ENCODE data around the gene ZNF684.
"Not testable (repeated sequence)": the region's sequence is repeated elsewhere in the genome, so short reads cannot be mapped to it uniquely, and the experiment has no call there.

Gene ZNF684

GRCh38 chr1:40531381-40532061 lies at the start of gene ZNF684:
Gene ZNF684, plus strand, starts transcription at chr1:40531637. Its CDS starts 1,530 bp downstream, at chr1:40533167.
- peak; percentile 82 for DNase-seq

DNA sequence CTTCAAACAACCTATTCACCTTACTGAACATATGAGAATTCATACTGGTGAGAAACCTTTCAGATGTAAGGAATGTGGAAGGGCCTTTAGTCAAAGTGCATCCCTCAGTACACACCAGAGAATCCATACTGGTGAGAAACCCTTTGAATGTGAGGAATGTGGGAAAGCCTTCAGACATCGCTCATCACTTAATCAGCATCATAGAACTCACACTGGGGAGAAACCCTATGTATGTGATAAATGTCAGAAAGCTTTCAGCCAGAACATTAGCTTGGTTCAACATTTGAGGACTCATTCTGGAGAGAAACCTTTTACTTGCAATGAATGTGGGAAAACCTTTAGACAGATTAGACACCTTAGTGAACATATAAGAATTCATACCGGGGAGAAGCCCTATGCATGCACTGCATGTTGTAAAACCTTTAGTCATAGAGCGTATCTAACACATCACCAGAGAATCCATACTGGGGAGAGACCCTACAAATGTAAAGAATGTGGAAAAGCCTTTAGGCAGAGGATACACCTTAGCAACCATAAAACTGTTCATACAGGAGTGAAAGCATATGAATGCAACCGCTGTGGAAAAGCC lies 36.0 kb upstream of the ZNF684 start:
- DNase-seq, result no peak

DNA sequence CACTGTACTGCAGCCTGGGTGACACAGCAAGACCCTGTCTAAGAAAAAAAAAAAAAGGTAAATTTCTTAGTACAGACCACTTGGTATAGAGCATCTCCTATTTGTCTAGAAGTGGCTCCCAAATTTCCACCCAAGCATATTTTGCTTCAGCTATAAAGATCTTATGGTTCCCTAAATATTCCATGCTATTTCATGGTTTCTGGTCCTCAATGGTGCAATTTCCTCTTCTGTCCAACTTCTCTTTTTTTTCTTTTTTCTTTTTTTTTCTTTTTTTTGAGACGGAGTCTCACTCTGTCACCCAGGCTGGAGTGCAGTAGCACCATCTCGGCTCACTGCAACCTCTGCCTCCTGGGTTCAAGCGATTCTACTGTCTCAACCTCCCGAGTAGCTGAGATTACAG lies 28.8 kb upstream of the ZNF684 start:
- DNase-seq, result not testable (repeated sequence)

- DNase-seq, result no peak
These were observed 23.5 kb upstream of the ZNF684 start for GRCh38 chr1:40507973-40508372.

DNA sequence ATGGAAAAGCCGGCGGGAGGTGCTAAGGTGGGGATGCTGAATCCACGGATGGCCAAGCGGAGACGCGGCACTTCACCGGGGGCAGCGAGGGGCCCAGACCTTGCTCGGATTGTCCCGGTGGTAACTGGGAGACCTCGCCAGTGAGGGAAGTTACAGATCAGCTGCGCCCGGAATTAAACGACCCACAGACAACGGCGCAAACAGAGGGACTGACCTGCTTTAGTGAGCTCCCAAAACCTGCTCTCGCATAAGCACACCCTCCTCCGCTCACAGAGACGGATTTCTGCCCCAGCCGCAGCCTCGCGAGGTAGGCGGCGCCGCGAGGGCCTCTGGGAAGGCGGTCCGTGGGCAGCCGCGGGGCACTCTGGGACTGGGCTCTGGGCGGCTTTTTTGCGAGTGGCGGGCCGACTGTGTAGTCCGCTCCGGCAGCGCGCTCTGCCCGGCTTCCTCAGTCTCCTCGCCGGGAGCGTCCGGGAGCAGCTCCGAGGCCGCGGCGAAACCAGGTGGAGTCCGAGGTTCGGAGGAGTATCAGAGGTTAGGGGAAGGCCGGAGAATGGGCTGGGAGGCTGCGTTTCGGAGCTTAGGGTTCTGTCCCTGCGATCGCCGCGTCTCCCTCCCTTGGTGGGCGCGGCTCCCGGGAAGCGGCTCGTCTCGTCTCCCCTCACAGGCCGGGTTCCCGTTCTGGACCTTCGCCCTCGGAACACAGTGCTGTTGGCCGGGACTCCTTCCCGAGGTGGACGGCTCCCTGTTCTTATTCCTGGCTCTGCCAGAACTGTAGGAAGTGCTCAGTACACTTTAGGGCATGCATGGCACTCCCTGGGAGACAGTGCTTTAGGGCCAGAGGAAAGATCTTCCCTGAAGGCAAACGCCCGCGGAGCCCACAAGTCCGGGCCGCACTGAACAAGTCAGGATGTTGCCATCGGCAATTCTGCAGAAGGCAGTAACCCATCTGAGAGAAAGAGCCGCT lies 22.8 kb upstream of the ZNF684 start, which contains the start of gene EXO5:
EXO5 (plus strand) TSS at position 393 of the 967 bp plus-strand sequence. CDS start 5,778 bp downstream, outside the sequence.
- DNase-seq, result peak; percentile 76

DNA sequence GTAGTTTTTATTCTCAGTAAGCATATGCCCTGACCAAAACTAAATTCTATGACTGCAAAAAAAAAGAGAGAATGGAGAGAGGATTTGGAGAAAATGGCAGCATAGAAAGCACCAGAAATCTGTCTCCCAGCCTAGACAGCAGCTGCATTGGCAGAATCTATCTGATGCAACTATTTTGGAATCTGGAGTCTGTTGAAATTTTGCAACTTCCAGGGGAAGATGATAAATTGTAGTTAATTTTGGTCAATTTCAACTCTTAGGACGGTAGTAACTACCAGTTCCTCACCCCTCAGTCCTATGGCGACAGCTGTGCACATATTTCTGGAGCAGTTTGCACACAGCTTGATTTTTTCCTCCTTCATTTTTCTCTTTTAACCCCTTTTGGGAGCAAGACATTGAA lies 11.9 kb upstream of the ZNF684 start:
- no peak for DNase-seq

DNA sequence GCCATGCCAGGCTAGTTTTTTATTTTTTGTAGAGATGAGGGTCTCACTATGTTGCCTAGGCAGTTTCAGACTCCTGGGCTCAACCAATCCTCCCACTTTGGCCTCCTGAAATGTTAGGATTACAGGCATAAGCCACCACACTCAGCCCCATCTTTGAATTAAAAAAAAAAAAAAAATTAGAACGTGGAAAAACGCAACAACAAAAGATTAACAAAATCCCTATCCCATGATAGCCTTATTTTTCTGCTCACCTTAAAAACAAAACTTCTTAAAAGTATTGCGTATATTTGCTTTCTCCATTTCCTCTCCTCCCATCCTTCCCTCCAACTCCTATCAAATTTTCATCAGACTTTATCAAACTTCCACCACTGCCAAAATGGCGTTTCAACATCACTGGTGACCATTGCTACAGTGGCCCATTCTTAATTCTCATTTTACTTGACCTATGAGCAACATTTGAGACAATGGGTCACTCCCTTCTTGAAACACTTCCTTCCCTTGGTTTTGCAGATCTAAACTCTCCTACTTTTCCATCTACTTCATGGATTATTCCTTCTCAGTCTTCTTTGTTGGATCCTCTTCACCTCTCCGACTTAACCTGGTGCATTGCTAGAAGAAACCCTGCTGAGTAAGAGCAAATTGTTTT lies 579 bp upstream of the ZNF684 start:
- no peak for DNase-seq

DNA sequence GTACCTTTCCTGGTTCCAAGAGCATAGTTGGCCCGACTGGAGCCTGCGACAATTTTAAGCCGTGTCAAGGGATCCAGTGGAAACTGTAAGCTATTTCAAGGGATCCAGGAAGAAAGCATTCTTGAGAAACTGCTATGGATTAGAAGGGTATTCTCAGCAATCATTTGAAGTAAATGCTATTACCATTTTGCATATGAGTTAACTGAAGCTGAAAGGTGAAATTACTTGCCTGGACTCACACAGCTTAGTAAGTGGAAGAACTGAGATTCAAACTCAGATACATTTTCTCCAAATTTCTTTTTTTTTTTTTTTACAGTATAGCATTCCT lies 589 bp downstream of the ZNF684 start:
- no peak for DNase-seq

- DNase-seq, result peak; percentile 15
These were observed 1.5 kb downstream of the ZNF684 start for GRCh38 chr1:40532844-40533424.

- no peak for DNase-seq
These were observed 3.2 kb downstream of the ZNF684 start for GRCh38 chr1:40534589-40534988.

GRCh38 chr1:40535732-40536131 lies 4.3 kb downstream of the ZNF684 start:
- no peak for DNase-seq

GRCh38 chr1:40539338-40539737 lies 7.9 kb downstream of the ZNF684 start:
- DNase-seq, result no peak

DNA sequence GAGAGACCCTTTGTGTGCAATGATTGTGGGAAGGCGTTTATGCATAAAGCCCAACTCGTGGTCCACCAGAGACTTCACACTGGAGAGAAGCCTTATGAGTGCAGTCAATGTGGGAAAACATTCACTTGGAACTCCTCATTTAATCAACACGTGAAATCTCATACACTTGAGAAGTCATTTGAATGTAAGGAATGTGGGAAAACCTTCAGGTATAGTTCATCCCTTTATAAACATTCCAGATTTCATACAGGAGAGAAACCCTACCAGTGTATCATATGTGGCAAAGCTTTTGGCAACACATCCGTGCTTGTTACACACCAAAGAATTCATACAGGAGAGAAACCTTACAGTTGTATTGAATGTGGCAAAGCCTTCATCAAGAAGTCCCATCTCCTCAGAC lies 15.5 kb downstream of the ZNF684 start:
- no peak for DNase-seq

DNA sequence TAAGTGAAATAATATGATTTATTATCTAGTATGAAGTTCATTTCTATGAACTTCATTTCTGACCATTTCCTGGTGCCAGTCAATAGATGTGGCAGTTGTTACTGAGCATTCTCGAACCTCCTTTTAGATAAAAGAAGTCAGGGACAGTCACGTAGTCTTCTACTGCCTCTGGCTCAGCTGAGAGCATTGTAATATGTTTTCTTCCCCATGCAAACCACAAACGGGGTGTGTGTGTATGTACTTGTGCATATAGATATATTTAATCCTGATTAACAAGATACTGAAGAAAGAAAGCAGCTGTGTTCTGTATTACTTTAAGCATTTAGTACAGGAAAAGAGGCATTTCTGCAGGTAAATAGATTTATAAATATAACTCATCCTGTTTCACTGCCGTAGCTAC lies 21.6 kb downstream of the ZNF684 start:
- no peak for DNase-seq

GRCh38 chr1:40554807-40555206 lies 23.4 kb downstream of the ZNF684 start:
- not testable (repeated sequence) for DNase-seq

DNA sequence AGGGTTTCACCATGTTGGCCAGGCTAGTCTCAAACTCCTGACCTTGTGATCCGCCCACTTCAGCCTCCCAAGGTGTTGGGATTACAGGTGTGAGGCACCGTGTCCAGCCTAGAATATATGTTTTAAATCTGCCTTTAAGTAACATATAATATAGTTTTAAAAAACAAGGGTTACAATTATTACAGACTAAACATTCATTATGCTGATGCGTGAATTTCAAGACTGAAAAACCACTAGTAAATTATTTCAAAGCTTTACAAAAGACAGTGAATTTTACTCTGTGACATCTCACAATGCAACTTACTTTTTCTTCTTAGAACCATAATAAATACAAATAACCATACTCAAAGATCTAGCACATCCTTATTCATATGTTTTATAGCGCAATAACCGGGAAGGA lies 24.7 kb downstream of the ZNF684 start:
- no peak for DNase-seq

GRCh38 chr1:40558241-40558640 lies 26.8 kb downstream of the ZNF684 start:
- DNase-seq, result not testable (repeated sequence)

DNA sequence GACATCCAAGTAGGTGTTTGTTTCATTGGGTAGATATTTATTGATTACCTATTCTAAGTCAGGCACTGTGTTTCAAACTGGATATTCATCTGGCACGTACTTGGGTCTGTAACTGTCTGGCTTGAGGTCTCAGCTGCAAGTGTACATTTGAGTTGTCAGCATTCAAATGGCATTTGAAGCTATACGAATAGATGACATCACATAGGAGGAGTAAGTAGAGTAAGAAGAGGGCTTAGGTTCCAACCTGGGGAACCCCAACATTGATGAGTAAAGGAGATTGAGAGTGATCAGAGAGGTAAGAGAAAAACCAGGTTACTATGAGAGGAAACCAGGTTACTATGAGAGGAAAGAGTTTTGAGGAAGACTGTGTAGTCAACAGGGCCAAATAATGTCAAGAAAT lies 30.7 kb downstream of the ZNF684 start:
- DNase-seq, result no peak

GRCh38 chr1:40563266-40563665 lies 31.8 kb downstream of the ZNF684 start:
- no peak for DNase-seq

DNA sequence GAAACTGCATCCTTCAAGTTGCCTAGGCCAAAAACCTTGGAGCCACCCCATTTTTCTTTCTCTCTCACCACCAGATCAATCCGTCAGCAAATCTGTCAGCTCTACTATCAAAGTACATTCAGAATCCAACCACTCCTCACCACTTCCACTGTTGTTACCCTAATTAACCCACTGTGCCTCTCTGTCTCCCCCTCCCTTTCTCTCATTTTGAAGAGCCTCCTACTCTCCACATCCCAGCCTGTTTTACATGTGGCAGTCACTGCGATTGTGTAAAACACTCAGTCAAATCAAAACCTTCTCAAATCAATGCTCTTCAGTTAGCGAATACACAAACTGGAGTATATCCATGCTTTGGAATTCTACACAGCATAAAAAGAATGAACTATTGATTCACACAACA lies 33.1 kb downstream of the ZNF684 start:
- DNase-seq, result no peak

DNA sequence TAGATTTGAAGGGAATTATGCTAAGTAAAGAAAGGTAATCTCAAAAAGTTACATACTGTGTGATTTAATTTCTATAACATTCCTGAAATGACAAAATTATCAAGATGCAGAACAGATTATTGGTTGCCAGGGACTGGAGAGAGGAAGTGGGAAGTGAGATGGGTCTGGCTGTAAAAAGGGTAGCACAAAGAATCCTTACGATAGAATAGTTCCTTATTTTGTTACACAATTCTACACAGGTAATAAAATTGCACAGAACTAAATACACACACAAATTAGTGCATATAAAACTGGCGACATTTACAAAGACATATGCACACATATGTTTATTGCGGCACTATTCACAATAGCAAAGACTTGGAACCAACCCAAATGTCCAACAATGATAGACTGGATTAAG lies 33.5 kb downstream of the ZNF684 start:
- DNase-seq, result no peak

- no peak for DNase-seq
These were observed 36.4 kb downstream of the ZNF684 start for GRCh38 chr1:40567825-40568224.

- DNase-seq, result not testable (repeated sequence)
These were observed 43.4 kb downstream of the ZNF684 start for GRCh38 chr1:40574805-40575204.
